ENCODE results near the gene SSBP3.

SSBP3 gene

GRCh38 chr1:54329312-54330003, 76.7 kb downstream of the SSBP3 start:
- no peak for DNase-seq (ENCODE audit: low read depth)

DNA sequence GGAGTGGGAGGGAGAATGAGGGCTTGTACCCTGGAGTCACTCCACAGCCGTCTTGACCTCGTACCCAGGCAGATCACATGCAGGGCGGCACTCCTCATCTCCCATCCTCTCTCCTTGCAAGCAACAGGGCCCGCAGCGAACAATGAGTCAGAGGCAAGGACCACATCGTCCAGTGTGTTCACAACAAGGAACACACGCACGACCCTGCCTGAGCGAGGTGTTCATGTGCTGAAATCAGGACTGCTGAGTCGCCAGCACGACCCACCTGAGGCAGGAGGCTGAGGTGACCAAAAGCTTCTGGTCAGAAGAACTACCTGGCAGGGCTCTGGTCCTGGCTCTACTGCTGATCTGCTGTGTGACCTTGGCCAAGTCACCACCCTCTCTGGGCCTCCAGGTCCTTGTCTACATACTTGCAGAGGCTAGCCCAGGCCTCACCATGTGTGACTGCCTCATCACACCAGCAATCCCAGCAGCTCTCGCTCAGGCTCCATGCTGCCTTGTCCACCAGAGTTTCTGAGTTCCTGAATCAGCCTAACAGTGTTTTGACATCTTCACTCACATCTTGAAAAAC, 78.0 kb downstream of the SSBP3 start:
- no peak for DNase-seq (ENCODE audit: low read depth)

GRCh38 chr1:54327386-54328065, 78.7 kb downstream of the SSBP3 start:
- no peak for DNase-seq (ENCODE audit: low read depth)

- no peak for DNase-seq (ENCODE audit: low read depth)
These were observed 79.4 kb downstream of the SSBP3 start for GRCh38 chr1:54326543-54327385.

GRCh38 chr1:54325703-54326461, 80.3 kb downstream of the SSBP3 start:
- DNase-seq (ENCODE audit: low read depth), result no peak

DNA sequence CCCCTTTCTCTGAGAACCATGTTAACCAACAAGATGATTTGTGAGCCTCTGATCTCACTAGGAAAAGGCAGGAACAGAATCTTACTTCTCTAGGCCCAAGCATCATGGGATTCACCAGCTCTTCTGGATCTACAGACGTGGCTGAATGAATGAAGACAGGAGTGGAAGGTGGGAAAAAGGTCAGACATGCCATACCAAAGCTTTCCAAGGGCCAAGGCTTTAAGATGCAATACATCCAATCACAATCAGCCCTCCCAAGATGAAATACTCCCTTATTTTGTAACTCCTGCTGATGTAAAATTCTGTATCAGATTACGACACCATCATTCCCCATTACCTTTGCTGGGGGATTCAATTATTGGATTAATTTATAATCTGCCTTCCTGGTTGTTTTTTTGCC, 80.9 kb downstream of the SSBP3 start:
- DNase-seq (ENCODE audit: low read depth), result no peak

- no peak for DNase-seq (ENCODE audit: low read depth)
These were observed 81.7 kb downstream of the SSBP3 start for GRCh38 chr1:54324251-54325140.

DNA sequence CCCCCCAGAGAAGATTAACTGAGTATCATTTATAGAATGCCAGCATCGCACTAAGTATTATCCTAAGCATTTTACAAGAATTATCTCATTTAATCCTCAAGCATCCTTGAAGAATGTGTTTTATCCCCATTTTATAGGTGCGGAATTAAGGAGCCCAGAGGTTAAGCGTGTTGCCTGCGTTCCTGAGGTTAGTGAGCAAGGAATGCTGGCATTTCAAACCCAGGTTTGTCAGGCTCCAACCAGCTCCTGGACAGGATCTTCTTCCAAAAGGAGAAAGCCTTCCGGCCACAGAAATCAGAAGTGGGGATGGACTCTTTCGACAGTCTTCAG, 82.3 kb downstream of the SSBP3 start:
- no peak for DNase-seq (ENCODE audit: low read depth)

GRCh38 chr1:54323324-54323739, 82.9 kb downstream of the SSBP3 start:
- no peak for DNase-seq (ENCODE audit: low read depth)

- DNase-seq (ENCODE audit: low read depth), result no peak
These were observed 87.9 kb downstream of the SSBP3 start for GRCh38 chr1:54318246-54318814.

- no peak for DNase-seq (ENCODE audit: low read depth)
These were observed 89.1 kb downstream of the SSBP3 start for GRCh38 chr1:54317084-54317483.

DNA sequence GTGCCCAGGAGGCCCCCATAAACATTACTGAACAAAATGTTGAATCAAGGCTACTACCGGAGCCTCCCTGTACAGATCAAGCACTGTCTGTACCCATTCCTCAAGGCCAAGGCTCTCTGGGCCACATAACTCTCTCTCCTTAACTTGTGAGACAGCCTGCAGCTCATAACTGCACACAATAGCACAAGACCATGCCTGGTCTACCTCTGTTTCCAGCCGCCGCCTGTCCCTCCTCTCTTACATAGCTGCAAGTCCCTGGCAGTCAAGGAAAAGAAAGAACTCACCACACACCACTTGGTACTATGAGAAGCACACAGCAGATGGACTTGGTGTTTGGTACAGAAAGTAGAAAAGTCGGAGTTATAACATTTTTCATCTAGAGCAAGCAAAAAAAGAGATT, 91.1 kb downstream of the SSBP3 start:
- DNase-seq (ENCODE audit: low read depth), result no peak

- DNase-seq (ENCODE audit: low read depth), result no peak
These were observed 91.5 kb downstream of the SSBP3 start for GRCh38 chr1:54314696-54315095.

- no peak for DNase-seq (ENCODE audit: low read depth)
These were observed 93.3 kb downstream of the SSBP3 start for GRCh38 chr1:54312796-54313316.

DNA sequence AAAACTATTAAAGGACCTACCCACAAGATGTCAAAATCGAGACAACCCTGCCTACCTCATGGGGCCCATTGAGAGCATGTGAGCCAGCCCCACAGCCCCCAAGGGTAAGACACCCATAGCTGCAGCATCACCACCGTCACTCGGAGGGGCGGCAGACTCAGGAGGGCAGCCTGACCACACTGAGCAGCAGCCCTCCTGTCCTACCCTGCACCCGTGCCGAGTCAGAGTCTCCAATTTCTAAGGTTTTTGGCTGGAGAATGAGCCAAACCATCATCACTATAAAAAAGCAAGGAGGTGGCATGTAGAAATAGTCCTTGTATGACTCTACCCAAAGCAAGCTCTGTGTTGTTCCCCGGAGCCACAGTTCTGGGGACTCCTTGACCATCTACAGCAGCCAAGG, 94.7 kb downstream of the SSBP3 start:
- DNase-seq (ENCODE audit: low read depth), result no peak

- no peak for DNase-seq (ENCODE audit: low read depth)
These were observed 95.5 kb downstream of the SSBP3 start for GRCh38 chr1:54310439-54311328.

- DNase-seq (ENCODE audit: low read depth), result no peak
These were observed 96.4 kb downstream of the SSBP3 start for GRCh38 chr1:54309631-54310366.

DNA sequence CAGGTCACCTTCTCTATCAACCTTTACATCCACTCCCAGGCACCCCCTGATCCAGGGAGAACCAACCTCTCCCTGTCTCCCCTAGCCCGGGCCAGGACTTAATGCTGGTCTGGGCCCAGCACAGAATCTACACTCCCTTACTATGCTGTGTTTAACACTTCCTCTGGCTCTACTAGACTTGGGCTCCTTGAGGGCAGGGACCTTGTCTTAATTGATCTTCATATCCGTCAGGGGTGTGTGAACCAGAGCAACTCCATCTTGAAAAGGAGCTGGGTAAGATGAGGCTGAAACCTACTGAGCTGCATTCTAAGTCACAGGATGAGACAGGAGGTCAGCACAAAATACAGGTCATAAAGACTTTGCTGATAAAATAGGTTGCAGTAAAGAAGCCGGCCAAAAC, 98.9 kb downstream of the SSBP3 start:
- no peak for DNase-seq (ENCODE audit: low read depth)
